HFFc6 (cell line): Measurements from ENCODE around the gene LPAR5. TPM values are rescaled to one million over a fixed set of nuclear protein-coding genes. Genes with fewer than 3 reads are reported as not detected.
"Not testable (repeated sequence)": the region's sequence is repeated elsewhere in the genome, so short reads cannot be mapped to it uniquely, and the experiment has no call there.

Source experiments
- DNase-seq: peaks from one replicate; pipeline ENCODE4 v3.0.0-alpha.2; 2018
- H3K27ac Mint-ChIP-seq: 2 replicates; pipeline ENCODE4 v1.8.0; 2020; ENCODE audit warnings: mild to moderate bottlenecking, mixed read lengths
- H3K27me3 Mint-ChIP-seq: 2 replicates; pipeline ENCODE4 v1.8.0; 2021; ENCODE audit warnings: mild to moderate bottlenecking, moderate library complexity, mixed read lengths; ENCODE audit not compliant: insufficient read depth
- H3K36me3 Mint-ChIP-seq: 2 replicates; pipeline ENCODE4 v1.8.0; 2021; ENCODE audit warnings: low read depth, mixed read lengths
- H3K4me1 Mint-ChIP-seq: 2 replicates; pipeline ENCODE4 v1.8.0; 2020; ENCODE audit warnings: low read depth, mixed read lengths
- H3K4me3 Mint-ChIP-seq: 2 replicates; pipeline ENCODE4 v1.8.0; 2020; ENCODE audit warnings: mild to moderate bottlenecking, moderate library complexity, mixed read lengths
- H3K9me3 Mint-ChIP-seq: 2 replicates; pipeline ENCODE4 v1.8.0; 2020; ENCODE audit warnings: mild to moderate bottlenecking, mixed read lengths
- total RNA-seq, 6 experiments: library from RNA; stranded (reverse); fragmentation: NEBNext Ultra II Directional; extraction: Animal tissue kit (Norgen Biotek cat#: 25700); gene quantifications; 2 replicates in 1 of 6; 3 replicates in 5 of 6; pipeline ENCODE4 v1.2.3, GENCODE V29; 2021
- TF ChIP-seq, protein P1 (sequence below): fragments of 200-600 bp; sonication (generic); IDR thresholded peaks from 2 replicates; pipeline ENCODE4 v1.5.0; 2021; ENCODE audit warnings: antibody characterized with exemption, mild to moderate bottlenecking

Gene LPAR5
- total RNA-seq, 6 experiments from 2014 or later: not detected

DNA sequence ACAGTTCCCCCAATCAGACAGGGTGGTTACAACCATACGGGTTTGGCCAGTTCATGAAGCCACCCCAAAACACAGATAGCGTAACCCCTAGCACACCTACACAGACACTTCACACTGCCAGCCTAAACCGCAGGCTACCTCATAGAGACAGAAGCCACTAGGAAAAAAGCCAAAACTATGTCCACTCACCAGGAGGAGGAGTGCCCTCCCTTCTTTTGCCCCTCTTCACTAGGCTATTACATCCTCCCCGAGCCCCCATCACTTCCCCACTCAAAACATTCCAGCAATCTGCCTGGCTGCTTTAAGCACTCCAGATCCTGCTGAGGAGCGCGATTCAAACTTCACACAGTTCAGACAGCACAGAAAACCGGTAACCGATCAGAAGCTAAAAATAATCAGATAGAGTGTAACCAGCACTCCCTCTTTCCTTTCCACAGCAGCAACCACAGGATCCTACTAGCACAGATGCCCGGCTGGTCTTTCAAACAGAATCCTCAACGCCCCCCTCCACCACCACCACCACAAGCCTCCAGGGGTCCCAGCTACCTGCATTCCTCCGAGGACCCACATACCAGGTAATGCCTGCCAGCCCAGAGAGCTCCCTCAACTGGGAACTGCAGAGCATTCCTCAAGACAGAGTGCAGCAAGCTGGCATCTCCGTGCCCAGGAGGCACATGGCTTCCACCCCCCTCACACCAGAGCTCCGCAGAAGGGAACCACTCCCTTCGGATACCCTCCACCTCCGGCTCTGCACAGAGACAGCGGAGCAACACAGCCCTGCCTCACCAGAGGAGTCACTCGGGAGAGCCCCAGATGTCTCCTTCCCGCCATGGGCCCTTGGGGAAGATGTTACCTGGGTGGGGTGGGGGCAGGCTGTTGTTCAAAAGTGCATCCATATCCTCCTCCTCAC, 30.1 kb downstream of the LPAR5 start:
- Mint-ChIP-seq H3K36me3 (peaks cover 31% of the 10 kb centered on the region), H3K4me1 (peaks cover 39% of the 10 kb centered on the region), H3K9me3 (no peaks in the 10 kb centered on the region), H3K27ac (peak overlapping the region; percentile 70), H3K27me3 (no peaks in the 10 kb centered on the region; the same call in 1 of the 2 replicates), H3K4me3 (no peak overlapping the region; the same call in 1 of the 2 replicates)
- TF ChIP-seq, protein P1, sequence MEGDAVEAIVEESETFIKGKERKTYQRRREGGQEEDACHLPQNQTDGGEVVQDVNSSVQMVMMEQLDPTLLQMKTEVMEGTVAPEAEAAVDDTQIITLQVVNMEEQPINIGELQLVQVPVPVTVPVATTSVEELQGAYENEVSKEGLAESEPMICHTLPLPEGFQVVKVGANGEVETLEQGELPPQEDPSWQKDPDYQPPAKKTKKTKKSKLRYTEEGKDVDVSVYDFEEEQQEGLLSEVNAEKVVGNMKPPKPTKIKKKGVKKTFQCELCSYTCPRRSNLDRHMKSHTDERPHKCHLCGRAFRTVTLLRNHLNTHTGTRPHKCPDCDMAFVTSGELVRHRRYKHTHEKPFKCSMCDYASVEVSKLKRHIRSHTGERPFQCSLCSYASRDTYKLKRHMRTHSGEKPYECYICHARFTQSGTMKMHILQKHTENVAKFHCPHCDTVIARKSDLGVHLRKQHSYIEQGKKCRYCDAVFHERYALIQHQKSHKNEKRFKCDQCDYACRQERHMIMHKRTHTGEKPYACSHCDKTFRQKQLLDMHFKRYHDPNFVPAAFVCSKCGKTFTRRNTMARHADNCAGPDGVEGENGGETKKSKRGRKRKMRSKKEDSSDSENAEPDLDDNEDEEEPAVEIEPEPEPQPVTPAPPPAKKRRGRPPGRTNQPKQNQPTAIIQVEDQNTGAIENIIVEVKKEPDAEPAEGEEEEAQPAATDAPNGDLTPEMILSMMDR: no peak
- DNase-seq: peak; percentile 24

DNA sequence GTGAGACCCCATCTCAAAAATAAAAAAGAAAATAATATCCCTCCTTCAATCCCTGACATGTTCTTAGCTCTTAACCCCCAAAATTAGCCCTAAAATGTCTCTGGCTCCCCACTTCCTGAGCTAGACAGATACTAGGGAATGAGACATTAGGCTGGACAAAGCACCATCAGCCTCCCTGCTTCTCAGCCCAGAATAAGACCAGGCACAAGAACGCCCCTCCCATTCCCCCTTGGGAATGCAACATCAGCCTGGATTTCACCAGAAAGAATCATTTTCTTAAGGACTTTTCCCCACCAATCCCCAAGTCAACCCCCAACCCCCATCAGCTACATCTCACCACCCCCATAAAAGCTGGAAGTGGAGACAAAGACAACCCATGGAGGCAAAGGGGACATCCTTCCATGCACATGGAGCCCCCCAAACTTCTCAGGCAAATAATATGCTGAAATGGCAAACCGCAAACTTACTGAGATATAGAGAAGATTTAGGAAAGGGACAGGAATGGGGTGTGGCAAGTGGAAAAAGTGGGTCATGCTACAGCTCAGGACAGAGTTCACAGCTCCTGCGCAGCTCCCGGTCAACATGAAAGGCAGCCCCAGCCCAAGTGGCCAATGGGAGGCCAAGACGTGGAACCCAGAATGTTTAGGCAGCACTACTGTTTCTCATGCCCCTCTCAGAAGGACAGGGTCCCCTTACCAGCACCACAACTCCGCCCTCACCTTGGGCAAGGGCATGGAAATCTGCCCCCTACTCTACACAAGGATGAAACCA, 31.3 kb downstream of the LPAR5 start:
- Mint-ChIP-seq H3K27me3 (no peaks in the 10 kb centered on the region; the same call in 1 of the 2 replicates), H3K4me1 (peaks cover 39% of the 10 kb centered on the region), H3K9me3 (no peaks in the 10 kb centered on the region), H3K36me3 (peaks cover 43% of the 10 kb centered on the region), H3K27ac (peak overlapping the region; percentile 70), H3K4me3 (no peak overlapping the region; the same call in 1 of the 2 replicates)
- TF ChIP-seq, protein P1: no peak
- DNase-seq: no peak

DNA sequence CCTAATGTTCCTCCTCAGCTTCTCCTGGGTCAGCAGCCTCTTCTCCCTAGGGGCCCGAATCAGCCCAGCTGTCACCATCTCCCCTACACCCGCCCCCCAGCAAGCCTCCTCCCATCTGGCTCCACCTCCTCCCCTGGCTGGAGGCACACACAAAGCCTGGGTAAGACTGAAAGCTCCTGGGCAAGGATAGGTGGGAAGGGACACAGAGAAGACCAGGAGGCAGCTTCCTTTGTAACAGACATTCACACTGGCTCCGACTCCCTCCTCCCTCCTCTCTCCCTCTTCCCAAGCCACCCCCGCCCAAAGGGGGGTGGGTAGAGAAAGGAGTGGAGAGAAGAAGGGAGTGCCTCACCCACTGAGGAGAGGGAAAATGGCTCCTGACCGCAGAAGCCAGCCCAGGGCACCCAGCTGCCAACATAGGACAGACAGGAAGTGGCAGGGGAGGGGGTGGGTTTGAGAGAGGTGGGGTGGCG, 32.6 kb downstream of the LPAR5 start:
- Mint-ChIP-seq H3K9me3 (no peaks in the 10 kb centered on the region), H3K36me3 (peaks cover 45% of the 10 kb centered on the region), H3K27me3 (no peaks in the 10 kb centered on the region), H3K27ac (peak overlapping the region; percentile 29), H3K4me1 (peaks cover 39% of the 10 kb centered on the region), H3K4me3 (peak overlapping the region; percentile 59; the same call in 1 of the 2 replicates)
- no peak for DNase-seq
- TF ChIP-seq, protein P1: no peak

DNA sequence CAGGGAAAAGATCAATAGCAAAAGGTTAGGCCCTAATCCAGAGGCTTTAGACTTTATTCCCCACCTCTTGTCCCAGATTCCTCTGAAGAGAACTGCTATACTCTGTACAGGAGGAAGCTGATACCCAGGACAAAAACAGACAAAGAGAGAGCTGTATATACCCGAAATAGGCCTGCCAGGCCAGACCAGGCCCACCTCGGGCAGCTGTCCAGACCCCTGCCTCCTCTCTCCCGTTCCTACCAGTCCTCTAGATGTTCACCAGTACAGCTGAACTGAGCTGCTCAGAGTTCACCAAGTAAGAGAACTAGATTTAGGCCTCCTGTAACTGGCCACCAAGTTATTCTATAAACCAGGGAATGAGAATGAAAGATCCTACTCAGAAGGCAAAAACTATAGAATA, 33.2 kb downstream of the LPAR5 start:
- Mint-ChIP-seq H3K36me3 (peaks cover 50% of the 10 kb centered on the region), H3K9me3 (no peaks in the 10 kb centered on the region), H3K4me1 (peaks cover 39% of the 10 kb centered on the region), H3K4me3 (no peak overlapping the region), H3K27ac (peak overlapping the region; percentile 2), H3K27me3 (no peaks in the 10 kb centered on the region)
- TF ChIP-seq, protein P1: no peak
- no peak for DNase-seq

DNA sequence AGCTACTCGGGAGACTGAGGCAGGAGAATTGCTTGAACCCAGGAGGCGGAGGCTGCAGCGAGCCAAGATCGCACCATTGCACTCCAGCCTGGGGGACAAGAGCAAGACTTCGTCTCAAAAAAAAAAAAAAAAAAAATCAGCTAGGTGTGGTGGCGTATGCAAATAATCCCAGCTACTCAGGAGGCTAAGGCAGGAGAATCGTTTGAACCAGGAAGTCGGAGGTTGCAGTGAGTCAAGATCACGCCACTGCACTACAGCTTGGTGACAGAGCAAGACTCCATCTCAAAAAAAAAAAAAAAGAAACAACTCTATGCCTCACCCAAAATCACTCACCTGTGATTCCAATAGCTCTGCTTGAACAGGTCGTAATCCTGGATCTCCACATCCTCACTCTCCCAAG, 40.1 kb downstream of the LPAR5 start:
- not testable (repeated sequence) for H3K9me3 Mint-ChIP-seq, H3K27ac Mint-ChIP-seq, DNase-seq, H3K4me1 Mint-ChIP-seq, H3K4me3 Mint-ChIP-seq, H3K27me3 Mint-ChIP-seq
- H3K36me3 Mint-ChIP-seq: peaks cover 66% of the 10 kb centered on the region
